ENCODE measurements around the gene PNLIPRP2.

The PNLIPRP2 gene

DNA sequence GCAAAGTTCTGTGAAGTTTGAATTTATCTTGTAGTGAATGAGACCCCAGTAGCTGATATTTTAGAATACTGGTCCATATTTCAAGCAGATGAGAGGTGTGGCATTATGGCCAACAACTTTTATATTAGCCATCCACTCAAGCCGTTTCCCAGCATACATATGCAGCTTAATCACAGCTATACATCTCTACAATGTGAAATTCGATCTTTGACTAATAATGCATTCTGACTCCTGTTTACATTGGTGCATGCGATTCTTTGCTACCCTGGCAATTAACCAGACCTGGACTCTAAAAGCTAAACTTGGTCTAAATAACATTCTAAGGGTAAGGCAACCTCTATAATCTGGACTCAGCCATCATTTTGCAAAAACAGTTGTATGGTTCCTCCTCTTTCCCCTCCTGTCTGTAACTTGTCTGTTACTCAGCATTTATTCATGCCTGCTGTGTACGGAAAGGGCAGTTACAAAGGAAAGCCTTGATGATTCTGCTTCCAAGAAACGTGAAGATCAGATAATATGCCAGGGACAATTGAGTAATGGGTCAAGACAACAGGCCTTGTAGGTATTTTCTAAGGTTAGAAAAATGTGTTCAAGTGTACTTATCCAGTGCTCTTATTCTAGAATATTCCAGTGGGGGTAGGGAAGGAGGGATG is 50.6 kb downstream of the PNLIPRP2 start:
- Histone ChIP-seq H3K36me3 (replicated peaks) (no peaks in the 10 kb centered on the region), H3K27ac (no peak overlapping the region), H3K27me3 (replicated peaks) (no peaks in the 10 kb centered on the region), H3K4me3 (ENCODE audit: low read depth, low read length) (no peak overlapping the region)
- no peak for DNase-seq
- TF ChIP-seq, protein P1, sequence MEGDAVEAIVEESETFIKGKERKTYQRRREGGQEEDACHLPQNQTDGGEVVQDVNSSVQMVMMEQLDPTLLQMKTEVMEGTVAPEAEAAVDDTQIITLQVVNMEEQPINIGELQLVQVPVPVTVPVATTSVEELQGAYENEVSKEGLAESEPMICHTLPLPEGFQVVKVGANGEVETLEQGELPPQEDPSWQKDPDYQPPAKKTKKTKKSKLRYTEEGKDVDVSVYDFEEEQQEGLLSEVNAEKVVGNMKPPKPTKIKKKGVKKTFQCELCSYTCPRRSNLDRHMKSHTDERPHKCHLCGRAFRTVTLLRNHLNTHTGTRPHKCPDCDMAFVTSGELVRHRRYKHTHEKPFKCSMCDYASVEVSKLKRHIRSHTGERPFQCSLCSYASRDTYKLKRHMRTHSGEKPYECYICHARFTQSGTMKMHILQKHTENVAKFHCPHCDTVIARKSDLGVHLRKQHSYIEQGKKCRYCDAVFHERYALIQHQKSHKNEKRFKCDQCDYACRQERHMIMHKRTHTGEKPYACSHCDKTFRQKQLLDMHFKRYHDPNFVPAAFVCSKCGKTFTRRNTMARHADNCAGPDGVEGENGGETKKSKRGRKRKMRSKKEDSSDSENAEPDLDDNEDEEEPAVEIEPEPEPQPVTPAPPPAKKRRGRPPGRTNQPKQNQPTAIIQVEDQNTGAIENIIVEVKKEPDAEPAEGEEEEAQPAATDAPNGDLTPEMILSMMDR (IDR thresholded peaks at IDR 0.05; ENCODE audit: low read depth, low read length, missing control alignments) = no peak
- in situ Hi-C loops (cut with HindIII; ENCODE audit: low pct_ligation_motif_present, low sequenced_read_pairs) = no loop called here

DNA sequence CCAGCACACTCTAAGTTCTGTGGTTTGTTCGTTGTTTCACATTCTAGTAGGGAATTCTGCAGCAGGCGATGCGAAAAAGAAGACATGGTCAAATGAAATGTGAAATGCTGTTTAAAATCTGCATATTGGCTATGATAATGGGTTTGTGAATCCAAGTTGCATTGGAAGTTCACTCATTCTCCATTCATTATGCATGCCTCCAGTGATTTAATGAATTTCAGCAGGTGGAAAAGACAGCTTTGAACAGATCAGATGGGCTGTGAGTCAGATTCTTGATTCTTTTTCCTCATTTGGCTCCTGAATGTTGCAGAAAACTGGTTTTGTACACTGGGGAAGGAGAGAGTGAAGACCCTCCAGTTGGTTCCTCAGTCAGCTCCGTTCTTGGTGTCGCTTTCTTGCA is 52.1 kb downstream of the PNLIPRP2 start:
- in situ Hi-C loops (cut with HindIII; ENCODE audit: low pct_ligation_motif_present, low sequenced_read_pairs) = no loop called here
- TF ChIP-seq, protein P1 (IDR thresholded peaks at IDR 0.05; ENCODE audit: low read depth, low read length, missing control alignments) = no peak
- H3K27ac ChIP-seq = no peak overlapping the region
- H3K36me3 ChIP-seq (replicated peaks) = no peaks in the 10 kb centered on the region
- no peak for DNase-seq
- no peaks in the 10 kb centered on the region for H3K27me3 ChIP-seq (replicated peaks)
- no peak overlapping the region for H3K4me3 ChIP-seq (ENCODE audit: low read depth, low read length)

DNA sequence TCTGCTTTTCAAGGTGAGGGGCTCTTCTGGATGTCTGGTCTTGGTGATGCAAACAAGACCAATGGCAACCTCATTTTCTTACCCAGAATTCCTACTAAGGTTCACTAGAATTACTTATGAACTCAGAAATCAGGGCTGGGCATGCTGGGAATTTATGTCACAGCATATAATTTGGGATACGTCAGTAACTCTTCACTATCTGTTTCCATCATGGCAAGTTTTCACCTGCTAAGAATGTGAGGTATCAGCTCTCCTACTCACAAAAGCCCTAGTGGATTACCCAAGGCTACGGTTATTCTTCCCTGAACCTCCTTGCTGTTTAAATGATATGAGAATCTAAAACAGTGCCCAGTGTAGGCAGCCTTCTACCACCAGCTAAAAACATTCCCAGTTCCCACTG is 53.1 kb downstream of the PNLIPRP2 start:
- in situ Hi-C loops (cut with HindIII; ENCODE audit: low pct_ligation_motif_present, low sequenced_read_pairs) = no loop called here
- Histone ChIP-seq H3K4me3 (ENCODE audit: low read depth, low read length) (no peak overlapping the region), H3K36me3 (replicated peaks) (no peaks in the 10 kb centered on the region), H3K27me3 (replicated peaks) (no peaks in the 10 kb centered on the region), H3K27ac (no peak overlapping the region)
- TF ChIP-seq, protein P1 (IDR thresholded peaks at IDR 0.05; ENCODE audit: low read depth, low read length, missing control alignments) = no peak
- DNase-seq = no peak

DNA sequence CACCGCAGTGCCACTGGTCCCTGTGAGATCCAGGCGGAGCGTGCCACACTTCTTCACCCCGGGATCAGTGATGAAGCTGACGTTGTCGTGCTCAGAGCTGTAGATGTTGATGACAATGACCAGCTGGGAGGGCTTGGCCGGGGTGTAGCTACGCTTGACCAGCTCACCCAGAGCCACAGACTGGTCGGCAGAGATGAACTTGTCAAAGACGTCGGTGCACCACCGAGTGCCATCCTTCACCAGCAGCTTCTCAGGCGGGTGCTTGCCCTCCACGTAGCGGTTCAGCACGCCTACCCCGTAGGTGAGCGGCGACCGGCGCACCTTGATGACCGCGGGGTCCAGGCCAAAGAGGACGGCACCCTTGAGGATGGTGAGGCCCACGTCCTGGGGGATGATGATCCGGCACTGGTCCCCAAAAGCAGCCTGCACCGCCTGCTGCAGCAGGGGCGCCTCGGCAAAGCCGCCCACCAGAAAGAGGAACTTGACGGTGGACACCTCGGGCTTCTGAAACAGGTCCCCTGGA is 54.2 kb downstream of the PNLIPRP2 start:
- H3K27me3 ChIP-seq (replicated peaks) = no peaks in the 10 kb centered on the region
- H3K36me3 ChIP-seq (replicated peaks) = no peaks in the 10 kb centered on the region
- in situ Hi-C loops (cut with HindIII; ENCODE audit: low pct_ligation_motif_present, low sequenced_read_pairs) = loop anchor here (25.0 kb wide), 2 partner anchors 112 to 487 kb away; no protein-coding TSS in a partner anchor
- TF ChIP-seq, protein P1 (IDR thresholded peaks at IDR 0.05; ENCODE audit: low read depth, low read length, missing control alignments) = no peak
- H3K27ac ChIP-seq = no peak overlapping the region
- H3K4me3 ChIP-seq (ENCODE audit: low read depth, low read length) = no peak overlapping the region
- DNase-seq = no peak

DNA sequence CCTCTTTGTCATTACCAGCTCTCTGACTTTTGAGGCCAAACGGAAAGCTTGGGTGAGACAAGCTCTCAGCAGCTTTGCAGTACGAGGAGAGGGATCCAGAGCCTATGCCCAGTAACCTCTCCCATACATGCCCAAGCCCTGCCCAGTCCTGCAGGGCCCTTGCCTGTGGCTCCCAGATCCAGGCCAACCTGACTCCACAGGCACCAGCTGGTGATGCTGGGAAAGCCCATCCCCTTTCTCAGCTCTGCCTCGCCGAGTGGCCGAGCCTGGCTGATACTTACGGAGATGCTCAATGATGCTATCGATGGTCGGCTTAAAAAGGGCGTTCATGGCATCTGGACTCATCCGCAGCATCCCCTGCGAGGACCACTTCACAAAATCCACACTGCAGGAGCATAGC is 55.4 kb downstream of the PNLIPRP2 start:
- Histone ChIP-seq H3K4me3 (ENCODE audit: low read depth, low read length) (no peak overlapping the region), H3K36me3 (replicated peaks) (no peaks in the 10 kb centered on the region), H3K27ac (no peak overlapping the region), H3K27me3 (replicated peaks) (no peaks in the 10 kb centered on the region)
- TF ChIP-seq, protein P1 (IDR thresholded peaks at IDR 0.05; ENCODE audit: low read depth, low read length, missing control alignments) = no peak
- no peak for DNase-seq
- in situ Hi-C loops (cut with HindIII; ENCODE audit: low pct_ligation_motif_present, low sequenced_read_pairs) = loop anchor here (25.0 kb wide), 2 partner anchors 111 to 486 kb away; no protein-coding TSS in a partner anchor
